H9 (cell line): ENCODE measurements around the gene TMEM208. TPM values are rescaled to one million over a fixed set of nuclear protein-coding genes. Genes with fewer than 3 reads are reported as not detected.

Experiments used
- DNase-seq: peaks from one replicate; pipeline ENCODE4 v3.0.0-alpha.2; 2017
- H2AFZ ChIP-seq: one replicate; pipeline ENCODE4 v1.6.1; 2013; ENCODE audit warnings: mild to moderate bottlenecking, low read length, control low read depth, moderate library complexity
- H2AK5ac ChIP-seq: 2 replicates; pipeline ENCODE4 v1.6.1; 2013; ENCODE audit warnings: low read length, control low read depth, mixed read lengths; ENCODE audit not compliant: insufficient read length
- H2BK120ac ChIP-seq: one replicate; pipeline ENCODE4 v1.6.1; 2013; ENCODE audit warnings: low read depth, mild to moderate bottlenecking, low read length, control low read depth, inconsistent platforms; ENCODE audit not compliant: poor library complexity, severe bottlenecking
- H2BK12ac ChIP-seq: 2 replicates; pipeline ENCODE4 v1.6.1; 2013; ENCODE audit warnings: low read length, control low read depth, mixed read lengths, low read depth; ENCODE audit not compliant: insufficient read length
- H2BK15ac ChIP-seq: 2 replicates; pipeline ENCODE4 v1.6.1; 2013; ENCODE audit warnings: low read depth, low read length, control low read depth
- H2BK20ac ChIP-seq: one replicate; pipeline ENCODE4 v1.6.1; 2013; ENCODE audit warnings: low read depth, mild to moderate bottlenecking, low read length, control low read depth, inconsistent platforms; ENCODE audit not compliant: poor library complexity, severe bottlenecking
- H2BK5ac ChIP-seq: 2 replicates; pipeline ENCODE4 v1.6.1; 2013; ENCODE audit warnings: low read length, control low read depth, mixed read lengths; ENCODE audit not compliant: insufficient read length
- H3K14ac ChIP-seq: 2 replicates; pipeline ENCODE4 v1.6.1; 2013; ENCODE audit warnings: low read length, control low read depth; ENCODE audit not compliant: insufficient read depth
- H3K18ac ChIP-seq: 2 replicates; pipeline ENCODE4 v1.6.1; 2013; ENCODE audit warnings: low read depth, mild to moderate bottlenecking, mixed read lengths, low read length, control low read depth; ENCODE audit not compliant: insufficient read length
- H3K23ac ChIP-seq: 2 replicates; pipeline ENCODE4 v1.6.1; 2013; ENCODE audit warnings: low read length, control low read depth, mixed read lengths, low read depth; ENCODE audit not compliant: insufficient read length
- H3K23me2 ChIP-seq: 2 replicates; pipeline ENCODE4 v1.6.1; 2013; ENCODE audit warnings: low read depth, mild to moderate bottlenecking, mixed read lengths, low read length, control low read depth; ENCODE audit not compliant: insufficient read length, poor library complexity, severe bottlenecking
- H3K27ac ChIP-seq: 2 replicates; pipeline ENCODE4 v1.5.1; 2013; ENCODE audit warnings: low read length, control low read depth, mixed read lengths, low read depth; ENCODE audit not compliant: insufficient read length
- H3K27me3 ChIP-seq: 2 replicates; pipeline ENCODE4 v1.6.1; 2013; ENCODE audit warnings: low read length, control low read depth, inconsistent platforms; ENCODE audit not compliant: insufficient read depth
- H3K4ac ChIP-seq: 2 replicates; pipeline ENCODE4 v1.6.1; 2013; ENCODE audit warnings: low read depth, mild to moderate bottlenecking, control low read depth, inconsistent platforms, low read length, moderate library complexity
- H3K4me1 ChIP-seq: 2 replicates; pipeline ENCODE4 v1.6.1; 2013; ENCODE audit warnings: low read length, control low read depth, inconsistent platforms; ENCODE audit not compliant: insufficient read depth
- H3K4me2 ChIP-seq: 2 replicates; pipeline ENCODE4 v1.6.1; 2013; ENCODE audit warnings: low read length, control low read depth, mixed read lengths; ENCODE audit not compliant: insufficient read length, insufficient read depth
- H3K56ac ChIP-seq: 2 replicates; pipeline ENCODE4 v1.6.1; 2013; ENCODE audit warnings: low read depth, mild to moderate bottlenecking, mixed read lengths, low read length, control low read depth; ENCODE audit not compliant: insufficient read length
- H3K79me1 ChIP-seq: 2 replicates; pipeline ENCODE4 v1.6.1; 2013; ENCODE audit warnings: low read depth, mild to moderate bottlenecking, moderate library complexity, low read length, control low read depth, inconsistent platforms; ENCODE audit not compliant: insufficient read depth, poor library complexity, severe bottlenecking
- H3K79me2 ChIP-seq: 2 replicates; pipeline ENCODE4 v1.6.1; 2013; ENCODE audit warnings: low read length, control low read depth, inconsistent platforms; ENCODE audit not compliant: insufficient read depth
- H3K9ac ChIP-seq: 2 replicates; pipeline ENCODE4 v1.6.1; 2013; ENCODE audit warnings: low read length, control low read depth, mixed read lengths; ENCODE audit not compliant: insufficient read length; ENCODE audit errors: extremely low read depth
- H3K9me3 ChIP-seq: one replicate; pipeline ENCODE4 v1.6.1; 2013; ENCODE audit warnings: low read depth, low read length, inconsistent platforms; ENCODE audit not compliant: control insufficient read depth
- H3T11ph ChIP-seq: one replicate; pipeline ENCODE4 v1.6.1; 2013; ENCODE audit warnings: mild to moderate bottlenecking, low read length, control low read depth, inconsistent platforms
- H4K20me1 ChIP-seq: one replicate; pipeline ENCODE4 v1.6.1; 2013; ENCODE audit not compliant: control insufficient read depth, insufficient read length, insufficient read depth
- H4K5ac ChIP-seq: 2 replicates; pipeline ENCODE4 v1.6.1; 2013; ENCODE audit warnings: low read depth, mild to moderate bottlenecking, mixed read lengths, low read length, control low read depth; ENCODE audit not compliant: insufficient read length
- H4K8ac ChIP-seq: replicated peaks from 2 replicates; pipeline ENCODE4 v1.6.1; 2013; ENCODE audit warnings: low read length, control low read depth, mixed read lengths, low read depth; ENCODE audit not compliant: insufficient read length
- H4K91ac ChIP-seq: 2 replicates; pipeline ENCODE4 v1.6.1; 2013; ENCODE audit warnings: low read depth, mild to moderate bottlenecking, moderate library complexity, mixed read lengths, low read length, control low read depth; ENCODE audit not compliant: insufficient read length
- H3K27ac Mint-ChIP-seq, 3 experiments: 2 replicates in 2 of 3; 3 replicates in 1 of 3; pipeline ENCODE4 v1.8.0; 2020 to 2021; ENCODE audit warnings: mixed read lengths in 3 of 3, mild to moderate bottlenecking in 1 of 3, moderate library complexity in 1 of 3
- H3K27me3 Mint-ChIP-seq: 2 replicates; pipeline ENCODE4 v1.8.0; 2021; ENCODE audit warnings: low read depth, mild to moderate bottlenecking, moderate library complexity, mixed read lengths
- H3K36me3 Mint-ChIP-seq, 3 experiments: 2 replicates in 2 of 3; 3 replicates in 1 of 3; pipeline ENCODE4 v1.8.0; 2020 to 2021; ENCODE audit warnings: low read depth in 3 of 3, mixed read lengths in 3 of 3; ENCODE audit not compliant: insufficient read depth in 1 of 3
- H3K4me1 Mint-ChIP-seq, 2 experiments: 2 replicates each; pipeline ENCODE4 v1.8.0; 2020; ENCODE audit warnings: mixed read lengths in 2 of 2
- H3K4me3 Mint-ChIP-seq, 2 experiments: 2 replicates in 1 of 2; 3 replicates in 1 of 2; pipeline ENCODE4 v1.8.0; 2020 to 2021; ENCODE audit warnings: mild to moderate bottlenecking in 2 of 2, mixed read lengths in 2 of 2, moderate library complexity in 1 of 2
- H3K9me3 Mint-ChIP-seq, 2 experiments: 2 replicates in 1 of 2; 3 replicates in 1 of 2; pipeline ENCODE4 v1.8.0; 2020; ENCODE audit warnings: mild to moderate bottlenecking in 2 of 2, mixed read lengths in 2 of 2, moderate library complexity in 1 of 2
- WGBS: extraction: QIAGEN DNeasy Blood & Tissue Kit; methylation state at CpG from one replicate; pipeline ENCODE4 v1.1.7; 2013; ENCODE audit warnings: missing lambda C conversion rate, low lambda C conversion rate, mixed read lengths; ENCODE audit not compliant: insufficient read length; ENCODE audit errors: extremely low coverage; 5-methylcytosine and 5-hydroxymethylcytosine counted together
- total RNA-seq: library from RNA; stranded (reverse); gene quantifications from 2 replicates; pipeline ENCODE4 v1.2.1, GENCODE V29; 2021
- TF ChIP-seq, protein P1 (sequence below): fragments of 200-600 bp; sonication (generic); conservative IDR thresholded peaks from 3 replicates; pipeline ENCODE4 v1.8.0; 2021; ENCODE audit warnings: antibody characterized with exemption, mild to moderate bottlenecking

The TMEM208 gene
- total RNA-seq, 1 experiment from 2014 or later, result 42.6 TPM

DNA sequence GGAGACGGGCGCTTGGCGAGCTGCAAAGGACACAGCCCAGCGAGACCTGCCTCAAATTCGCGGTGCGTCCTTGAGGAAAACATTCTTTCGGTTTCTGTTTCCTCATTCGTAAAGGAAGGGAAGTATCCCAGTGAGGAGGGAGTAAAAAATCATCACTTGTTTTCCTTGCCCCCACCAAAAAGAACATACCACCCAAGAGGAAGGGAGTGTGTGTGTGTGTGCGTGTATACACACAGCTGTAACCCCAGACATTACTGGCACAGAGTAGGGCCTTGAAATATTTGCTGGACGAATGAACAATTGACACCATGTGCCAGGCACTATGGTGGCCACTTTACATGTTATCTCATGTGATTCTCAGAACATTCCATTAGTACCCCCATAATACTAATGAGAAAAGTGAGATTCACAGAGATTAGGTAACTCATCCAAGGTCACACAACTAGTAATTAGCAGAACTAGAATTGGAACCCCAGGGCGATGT, 41.2 kb upstream of the TMEM208 start:
- no peak overlapping the region for H4K91ac ChIP-seq
- H3K23ac ChIP-seq, result no peak overlapping the region
- H2BK20ac ChIP-seq, result no peak overlapping the region
- Mint-ChIP-seq H3K9me3 (no peaks in the 10 kb centered on the region; a peak in 1 of 5 replicates), H3K36me3 (no peaks in the 10 kb centered on the region), H3K4me3 (peak overlapping the region in 1 of 2 experiments; percentile 81; a peak in 2 of 5 replicates), H3K27me3 (peaks cover 29% of the 10 kb centered on the region), H3K27ac (no peak overlapping the region), H3K4me1 (peaks cover 16 to 21% of the 10 kb centered on the region in 2 experiments)
- no peak overlapping the region for H3K27ac ChIP-seq
- no peak overlapping the region for H3K56ac ChIP-seq
- no peak overlapping the region for H3K14ac ChIP-seq
- no peak overlapping the region for H2BK120ac ChIP-seq
- H2BK5ac ChIP-seq, result no peak overlapping the region
- peak overlapping the region; percentile 1 for H3K4me2 ChIP-seq
- H2BK15ac ChIP-seq, result no peak overlapping the region
- H3K23me2 ChIP-seq, result peaks cover 12% of the 10 kb centered on the region
- H3K18ac ChIP-seq, result no peak overlapping the region
- no peaks in the 10 kb centered on the region for H4K20me1 ChIP-seq
- no peak overlapping the region for H3K9ac ChIP-seq
- peaks cover 6% of the 10 kb centered on the region; the same call in 1 of the 2 replicates for H3K4me1 ChIP-seq
- DNase-seq, result no peak
- H3K9me3 ChIP-seq, result no peaks in the 10 kb centered on the region
- H3K4ac ChIP-seq, result no peak overlapping the region
- H3K27me3 ChIP-seq, result peaks cover 4% of the 10 kb centered on the region
- TF ChIP-seq, protein P1, sequence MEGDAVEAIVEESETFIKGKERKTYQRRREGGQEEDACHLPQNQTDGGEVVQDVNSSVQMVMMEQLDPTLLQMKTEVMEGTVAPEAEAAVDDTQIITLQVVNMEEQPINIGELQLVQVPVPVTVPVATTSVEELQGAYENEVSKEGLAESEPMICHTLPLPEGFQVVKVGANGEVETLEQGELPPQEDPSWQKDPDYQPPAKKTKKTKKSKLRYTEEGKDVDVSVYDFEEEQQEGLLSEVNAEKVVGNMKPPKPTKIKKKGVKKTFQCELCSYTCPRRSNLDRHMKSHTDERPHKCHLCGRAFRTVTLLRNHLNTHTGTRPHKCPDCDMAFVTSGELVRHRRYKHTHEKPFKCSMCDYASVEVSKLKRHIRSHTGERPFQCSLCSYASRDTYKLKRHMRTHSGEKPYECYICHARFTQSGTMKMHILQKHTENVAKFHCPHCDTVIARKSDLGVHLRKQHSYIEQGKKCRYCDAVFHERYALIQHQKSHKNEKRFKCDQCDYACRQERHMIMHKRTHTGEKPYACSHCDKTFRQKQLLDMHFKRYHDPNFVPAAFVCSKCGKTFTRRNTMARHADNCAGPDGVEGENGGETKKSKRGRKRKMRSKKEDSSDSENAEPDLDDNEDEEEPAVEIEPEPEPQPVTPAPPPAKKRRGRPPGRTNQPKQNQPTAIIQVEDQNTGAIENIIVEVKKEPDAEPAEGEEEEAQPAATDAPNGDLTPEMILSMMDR, result no peak
- no peak overlapping the region for H3T11ph ChIP-seq
- no peak overlapping the region for H2AK5ac ChIP-seq
- WGBS, result no CpG with 5 or more reads among the region's 12 CpGs
- no peaks in the 10 kb centered on the region for H3K79me1 ChIP-seq
- no peaks in the 10 kb centered on the region for H3K79me2 ChIP-seq
- H2AFZ ChIP-seq, result no peak overlapping the region
- no peak overlapping the region for H4K5ac ChIP-seq
- H2BK12ac ChIP-seq, result no peak overlapping the region
- H4K8ac ChIP-seq, result no peak overlapping the region
